IMR-90 (cell line): ENCODE results near the gene PSRC1. TPM values are rescaled to one million over a fixed set of nuclear protein-coding genes. Genes with fewer than 3 reads are reported as not detected.

Source experiments
- ATAC-seq: fragments of 200-7000 bp; cut with Tn5 transposase; 2 replicates; pipeline ENCODE4 v1.9.1; 2020; ENCODE audit warnings: low read depth, mild to moderate bottlenecking, moderate library complexity
- BruUV-seq: library from RNA; stranded (reverse); fragments of 400-500 nt; replicated peaks from 2 replicates; lab custom pipeline; 2021; lab: Mats Ljungman, UMichigan
- CTCF ChIA-PET: fragments of 300-600 bp; formaldehyde crosslinking; extraction: SDS; loops from one replicate; lab custom pipeline; 2021; ENCODE audit warnings: antibody characterized with exemption; lab: Yijun Ruan, JAX
- POLR2A ChIA-PET: fragments of 300-600 bp; sonication (Branson Sonifier 250); formaldehyde crosslinking; loops from one replicate; lab custom pipeline; 2022; ENCODE audit warnings: antibody characterized with exemption; ENCODE audit not compliant: unreplicated experiment; lab: Charles Lee
- DNase-seq: peaks from one replicate; pipeline ENCODE4 v3.0.0; 2013
- H2AFZ ChIP-seq: replicated peaks from 2 replicates; pipeline ENCODE3; 2013; ENCODE audit warnings: low read length, mild to moderate bottlenecking; ENCODE audit not compliant: poor library complexity
- H2AK5ac ChIP-seq: 2 replicates; pipeline ENCODE4 v1.6.1; 2013; ENCODE audit warnings: low read depth, low read length, inconsistent platforms
- H2AK9ac ChIP-seq: replicated peaks from 2 replicates; pipeline ENCODE3; 2013; ENCODE audit warnings: mild to moderate bottlenecking, low read depth, low read length, moderate library complexity; ENCODE audit not compliant: poor library complexity
- H2BK120ac ChIP-seq: 2 replicates; pipeline ENCODE4 v1.6.1; 2013; ENCODE audit warnings: low read depth, low read length, inconsistent platforms
- H2BK15ac ChIP-seq: 3 replicates; pipeline ENCODE4 v1.6.1; 2013; ENCODE audit warnings: low read depth, low read length, inconsistent platforms
- H2BK20ac ChIP-seq: 2 replicates; pipeline ENCODE4 v1.6.1; 2013; ENCODE audit warnings: low read depth, mild to moderate bottlenecking, inconsistent platforms, low read length, moderate library complexity
- H2BK5ac ChIP-seq: 2 replicates; pipeline ENCODE4 v1.6.1; 2013; ENCODE audit warnings: mild to moderate bottlenecking, low read depth, low read length, inconsistent platforms; ENCODE audit not compliant: poor library complexity, severe bottlenecking
- H3K14ac ChIP-seq: replicated peaks from 2 replicates; pipeline ENCODE4 v1.6.1; 2013; ENCODE audit warnings: low read depth, low read length, inconsistent platforms
- H3K18ac ChIP-seq: 2 replicates; pipeline ENCODE4 v1.6.1; 2013; ENCODE audit warnings: low read depth, low read length, control low read depth
- H3K23ac ChIP-seq: 2 replicates; pipeline ENCODE4 v1.6.1; 2013; ENCODE audit warnings: low read depth, low read length, inconsistent platforms
- H3K27ac ChIP-seq: 2 replicates; pipeline ENCODE4 v1.5.1; 2013; ENCODE audit warnings: mild to moderate bottlenecking, control low read depth, low read length; ENCODE audit not compliant: insufficient read depth
- H3K27me3 ChIP-seq: 2 replicates; pipeline ENCODE4 v1.6.1; 2013; ENCODE audit warnings: low read length; ENCODE audit not compliant: control insufficient read depth, insufficient read depth
- H3K36me3 ChIP-seq: 2 replicates; pipeline ENCODE4 v1.6.1; 2013; ENCODE audit warnings: low read length, mixed read lengths; ENCODE audit not compliant: control insufficient read depth, insufficient read depth
- H3K4ac ChIP-seq: 2 replicates; pipeline ENCODE4 v1.6.1; 2013; ENCODE audit warnings: low read depth, low read length, inconsistent platforms
- H3K4me1 ChIP-seq: 2 replicates; pipeline ENCODE4 v1.6.1; 2013; ENCODE audit warnings: low read length, mixed read lengths; ENCODE audit not compliant: control insufficient read depth, insufficient read depth
- H3K4me2 ChIP-seq: 2 replicates; pipeline ENCODE4 v1.6.1; 2013; ENCODE audit warnings: low read depth, mild to moderate bottlenecking, control low read depth, low read length, moderate library complexity
- H3K4me3 ChIP-seq: 2 replicates; pipeline ENCODE4 v1.5.1; 2013; ENCODE audit warnings: low read depth, mild to moderate bottlenecking, control low read depth, low read length, moderate library complexity; ENCODE audit not compliant: insufficient read depth
- H3K56ac ChIP-seq: 2 replicates; pipeline ENCODE4 v1.6.1; 2013; ENCODE audit warnings: low read length, inconsistent platforms; ENCODE audit not compliant: insufficient read depth; ENCODE audit errors: extremely low read depth
- H3K79me1 ChIP-seq, 2 experiments: 2 replicates each; pipeline ENCODE4 v1.6.1; 2013; ENCODE audit warnings: low read length in 2 of 2, inconsistent platforms in 1 of 2, low read depth in 1 of 2
- H3K9ac ChIP-seq: 2 replicates; pipeline ENCODE4 v1.6.1; 2013; ENCODE audit warnings: low read depth, low read length, control low read depth
- H3K9me1 ChIP-seq: 2 replicates; pipeline ENCODE4 v1.6.1; 2013; ENCODE audit warnings: low read length, inconsistent platforms; ENCODE audit not compliant: insufficient read depth
- H3K9me3 ChIP-seq: 2 replicates; pipeline ENCODE4 v1.6.1; 2013; ENCODE audit warnings: low read length; ENCODE audit not compliant: control insufficient read depth, insufficient read depth
- H4K20me1 ChIP-seq: 2 replicates; pipeline ENCODE4 v1.6.1; 2013; ENCODE audit warnings: low read length, inconsistent platforms; ENCODE audit not compliant: insufficient read depth
- H4K5ac ChIP-seq: 2 replicates; pipeline ENCODE4 v1.6.1; 2013; ENCODE audit warnings: mild to moderate bottlenecking, low read depth, low read length, control low read depth
- H4K8ac ChIP-seq, 2 experiments: 2 replicates each; pipeline ENCODE4 v1.6.1; 2013; ENCODE audit warnings: low read depth in 2 of 2, low read length in 2 of 2, control low read depth in 1 of 2, inconsistent platforms in 1 of 2
- H4K91ac ChIP-seq: 2 replicates; pipeline ENCODE4 v1.6.1; 2013; ENCODE audit warnings: low read depth, low read length, inconsistent platforms; ENCODE audit not compliant: insufficient read depth
- CEBPB ChIP-seq: IDR thresholded peaks from 2 replicates; pipeline ENCODE4 v1.6.1; 2012; ENCODE audit warnings: low read depth, low read length, improper control_type of control experiment
- CHD1 ChIP-seq: IDR thresholded peaks from 2 replicates; pipeline ENCODE4 v1.6.1; 2012; ENCODE audit warnings: low read depth, low read length, improper control_type of control experiment
- FOS ChIP-seq: fragments of 150-350 bp; IDR thresholded peaks from 2 replicates; pipeline ENCODE4 v1.6.1; 2016; ENCODE audit warnings: low read depth, low read length
- MAFK ChIP-seq: IDR thresholded peaks from 2 replicates; pipeline ENCODE4 v1.6.1; 2012; ENCODE audit warnings: low read depth, low read length, improper control_type of control experiment
- MXI1 ChIP-seq: IDR thresholded peaks from 2 replicates; pipeline ENCODE4 v1.6.1; 2012; ENCODE audit warnings: low read depth, mild to moderate bottlenecking, low read length, moderate library complexity, borderline replicate concordance
- RAD21 ChIP-seq: IDR thresholded peaks from 2 replicates; pipeline ENCODE4 v1.6.1; 2012; ENCODE audit warnings: low read length, improper control_type of control experiment
- RFX5 ChIP-seq: IDR thresholded peaks from 2 replicates; pipeline ENCODE4 v1.8.0; 2012; ENCODE audit warnings: low read depth, mild to moderate bottlenecking, low read length, moderate library complexity
- WGBS, 2 experiments: methylation state at CpG; one replicate each; pipeline versions ENCODE4 v1.1.5 to v1.1.7; 2013; ENCODE audit warnings: missing lambda C conversion rate in 2 of 2; ENCODE audit not compliant: insufficient read length in 1 of 2; ENCODE audit errors: extremely low coverage in 2 of 2; 5-methylcytosine and 5-hydroxymethylcytosine counted together
- dilution Hi-C: fragments of 300-500 bp; cut with HindIII; formaldehyde crosslinking; loops from one replicate; pipeline ENCODE4 v1.14.3; 2018; ENCODE audit warnings: low sequenced_read_pairs; ENCODE audit not compliant: unreplicated experiment
- in situ Hi-C: fragments of 300-500 bp; cut with MboI; formaldehyde crosslinking; loops from 3 replicates; pipeline ENCODE4 v1.14.3; 2019; ENCODE audit warnings: low sequenced_read_pairs, inconsistent platforms, mixed read lengths
- intact Hi-C: fragments of 100-400 bp; cut with micrococcal nuclease; formaldehyde crosslinking; loops from 2 replicates; pipeline ENCODE4 v1.10.0; 2022
- polyA plus RNA-seq, 3 experiments: library from polyadenylated mRNA; depleted of rRNA; stranded (reverse); fragments of >200 nt; gene quantifications; 2 replicates each; pipeline ENCODE4 v1.2.3, GENCODE V29; 2012; ENCODE audit warnings: low replicate concordance in 1 of 3
- total RNA-seq: library from RNA; depleted of rRNA; stranded (reverse); fragments of >200 nt; gene quantifications from 2 replicates; pipeline ENCODE4 v1.2.3, GENCODE V29; 2012

The PSRC1 gene
- total and polyA plus RNA-seq, 2 of the 4 experiments (the other 2 are of a cell fraction): 34.6 to 40.3 TPM

DNA sequence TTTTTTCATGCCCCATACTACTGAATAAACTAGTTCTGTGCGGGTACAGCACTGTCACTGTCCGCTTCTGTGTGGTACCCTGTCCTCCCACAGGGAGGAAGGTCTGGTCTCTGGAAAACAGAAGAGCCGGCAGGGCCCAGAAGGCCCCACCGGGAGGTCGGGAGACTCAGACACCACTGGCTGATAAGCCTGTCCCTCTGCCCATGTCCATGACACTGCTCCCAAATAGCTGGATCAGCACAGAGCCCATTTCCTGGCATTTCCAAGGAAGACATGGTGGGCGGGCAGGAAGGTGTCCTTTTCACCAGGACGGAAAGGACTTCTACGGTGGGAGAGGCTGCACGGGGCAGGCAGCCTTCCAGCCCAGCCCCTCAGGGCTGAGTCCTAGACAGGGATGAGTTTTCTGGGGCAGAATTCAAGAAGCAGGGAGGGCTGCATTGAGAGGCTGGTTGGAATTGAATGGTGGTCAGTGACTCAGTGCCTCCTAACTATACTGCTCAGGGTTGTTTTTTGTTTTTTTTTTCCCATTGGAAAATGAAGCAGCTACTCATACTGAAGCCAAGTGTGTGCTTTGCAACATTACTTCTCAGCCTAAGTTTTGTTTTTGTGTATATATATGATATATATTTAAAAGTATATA is 7.1 kb downstream of the PSRC1 start:
- Histone ChIP-seq H4K20me1 (no peaks in the 10 kb centered on the region), H3K4me2 (no peak overlapping the region), H3K9me1 (peaks cover 5% of the 10 kb centered on the region; the same call in 1 of the 2 replicates), H2BK20ac (peak overlapping the region; percentile 17), H3K36me3 (peaks cover 6% of the 10 kb centered on the region), H3K4ac (peak overlapping the region; percentile 60), H3K14ac (no peak overlapping the region), H4K91ac (no peak overlapping the region), H3K9me3 (no peaks in the 10 kb centered on the region), H2AK9ac (peak overlapping the region; percentile 26), H2BK5ac (no peak overlapping the region), H4K5ac (no peak overlapping the region), H3K27me3 (no peaks in the 10 kb centered on the region), H2AK5ac (peak overlapping the region; percentile 85), H3K18ac (no peak overlapping the region), H3K4me1 (peaks cover 14% of the 10 kb centered on the region), H2AFZ (peak overlapping the region; percentile 70), H3K56ac (no peak overlapping the region), H3K27ac (no peak overlapping the region), H4K8ac (no peak overlapping the region; a peak in 1 of 4 replicates), H2BK15ac (peak overlapping the region; percentile 33; the same call in 1 of the 3 replicates), H3K9ac (no peak overlapping the region), H3K23ac (no peak overlapping the region), H3K4me3 (no peak overlapping the region), H3K79me1 (peaks cover 5 to 31% of the 10 kb centered on the region in 2 experiments), H2BK120ac (peak overlapping the region; percentile 67)
- ChIA-PET POLR2A (no interaction called here), CTCF (interaction anchor here (1.0 to 1.5 kb wide), 2 partner anchors 122 to 124 kb away, joined by 3 read pairs; partner anchors contain the start of gene SORT1)
- DNase-seq (peak; percentile 75), ATAC-seq (peak; percentile 28)
- dilution Hi-C loops (no loop called here), in situ Hi-C loops (loop anchor here (5.0 kb wide), 1 partner anchor 121 kb away; the partner anchor contains the start of gene SORT1), intact Hi-C loops (loop anchor here (1.0 to 2.0 kb wide), 2 partner anchors 123 to 257 kb away; no protein-coding TSS in a partner anchor)
- TF ChIP-seq MAFK: no peak
- TF ChIP-seq MXI1: no peak
- no peak for TF ChIP-seq RFX5
- TF ChIP-seq CHD1: no peak
- no peak for TF ChIP-seq FOS
- no peak for TF ChIP-seq RAD21
- no peak for TF ChIP-seq CEBPB
- WGBS, 2 experiments: no CpG with 5 or more reads among the region's 9 CpGs
- BruUV-seq: no TSS peak
